Measurements from ENCODE around the gene NAT16.
"Not testable (repeated sequence)": the region's sequence is repeated elsewhere in the genome, so short reads cannot be mapped to it uniquely, and the experiment has no call there.

- not testable (repeated sequence) for TF ChIP-seq CTCF (IDR thresholded peaks at IDR 0.05; ENCODE audit: insufficient read depth, low read length); SPI1 (IDR thresholded peaks at IDR 0.05; ENCODE audit: borderline replicate concordance, low read depth)
These were observed 19.4 kb upstream of the NAT16 start for GRCh38 chr7:101199522-101199921.
